Hepatocyte (in vitro differentiated cells): Measurements from ENCODE around the gene SPAG6. TPM values are rescaled to one million over a fixed set of nuclear protein-coding genes. Genes with fewer than 3 reads are reported as not detected.
A peak's percentile ranks its signal among the peaks of the same experiment; 100 is the strongest.

Source experiments
- DNase-seq: peaks from one replicate; pipeline ENCODE4 v3.0.0-alpha.2; 2016; ENCODE audit warnings: low spot score
- H2AFZ ChIP-seq: fragments of 200-600 bp; sonication (generic); 2 replicates; pipeline ENCODE4 v1.6.0; 2016; ENCODE audit warnings: antibody characterized with exemption, mild to moderate bottlenecking
- H3K27ac ChIP-seq: fragments of 200-600 bp; sonication (generic); 2 replicates; pipeline ENCODE4 v1.5.1; 2016; ENCODE audit warnings: mild to moderate bottlenecking
- H3K27me3 ChIP-seq: fragments of 200-600 bp; sonication (generic); 2 replicates; pipeline ENCODE4 v1.6.1; 2016
- H3K36me3 ChIP-seq: fragments of 200-600 bp; sonication (generic); replicated peaks from 2 replicates; pipeline ENCODE4 v1.5.1; 2016; ENCODE audit warnings: low read depth; ENCODE audit not compliant: insufficient read depth
- H3K4me1 ChIP-seq: fragments of 200-600 bp; sonication (generic); 2 replicates; pipeline ENCODE4 v1.5.1; 2016; ENCODE audit warnings: mild to moderate bottlenecking, moderate library complexity; ENCODE audit not compliant: insufficient read depth
- H3K4me2 ChIP-seq: fragments of 200-600 bp; sonication (generic); 2 replicates; pipeline ENCODE4 v1.6.0; 2016
- H3K4me3 ChIP-seq: fragments of 200-600 bp; sonication (generic); 2 replicates; pipeline ENCODE4 v1.5.1; 2016; ENCODE audit warnings: mild to moderate bottlenecking
- H3K79me2 ChIP-seq: fragments of 200-600 bp; sonication (generic); 2 replicates; pipeline ENCODE4 v1.6.0; 2017; ENCODE audit warnings: mild to moderate bottlenecking
- H3K9me2 ChIP-seq: fragments of 200-600 bp; sonication (generic); replicated peaks from 2 replicates; pipeline ENCODE4 v1.6.0; 2017; ENCODE audit warnings: mild to moderate bottlenecking; ENCODE audit not compliant: insufficient read depth
- H3K9me3 ChIP-seq: fragments of 200-600 bp; sonication (generic); 2 replicates; pipeline ENCODE4 v1.5.1; 2016; ENCODE audit warnings: low read depth, mild to moderate bottlenecking
- H4K20me1 ChIP-seq: fragments of 200-600 bp; sonication (generic); 2 replicates; pipeline ENCODE4 v1.6.0; 2016; ENCODE audit warnings: mild to moderate bottlenecking; ENCODE audit not compliant: insufficient read depth, poor library complexity, severe bottlenecking
- CTCF ChIP-seq: fragments of 200-600 bp; sonication (generic); IDR thresholded peaks from 2 replicates; pipeline ENCODE4 v1.5.1; 2016; ENCODE audit warnings: antibody characterized with exemption, mild to moderate bottlenecking; ENCODE audit not compliant: poor library complexity
- EZH2 ChIP-seq: fragments of 200-600 bp; sonication (generic); IDR thresholded peaks from 2 replicates; pipeline ENCODE4 v1.6.1; 2016; ENCODE audit warnings: antibody characterized with exemption, mild to moderate bottlenecking, borderline replicate concordance
- EZH2phosphoT487 ChIP-seq: fragments of 200-600 bp; sonication (generic); IDR thresholded peaks from one replicate; pipeline ENCODE4 v1.6.1; 2018; ENCODE audit warnings: antibody characterized with exemption, mild to moderate bottlenecking, low read depth, moderate library complexity; ENCODE audit not compliant: unreplicated experiment, severe bottlenecking
- WGBS: methylation state at CpG from one replicate; pipeline ENCODE4 v1.1.6; 2016; ENCODE audit warnings: low lambda C conversion rate; ENCODE audit errors: missing lambda C conversion rate; 5-methylcytosine and 5-hydroxymethylcytosine counted together
- polyA plus RNA-seq: library from polyadenylated mRNA; unstranded; fragments of >200 nt; fragmentation: Nextera tagmentation; extraction: Ambion mirVana; gene quantifications from 2 replicates; pipeline ENCODE4 v1.2.1, GENCODE V29; 2016
- total RNA-seq: library from RNA; depleted of rRNA; stranded (reverse); fragments of >200 nt; gene quantifications from 2 replicates; pipeline ENCODE4 v1.2.3, GENCODE V29; 2014

Gene SPAG6
- total and polyA plus RNA-seq, 2 experiments from 2014 or later = 0.17 TPM; not detected in 1

DNA sequence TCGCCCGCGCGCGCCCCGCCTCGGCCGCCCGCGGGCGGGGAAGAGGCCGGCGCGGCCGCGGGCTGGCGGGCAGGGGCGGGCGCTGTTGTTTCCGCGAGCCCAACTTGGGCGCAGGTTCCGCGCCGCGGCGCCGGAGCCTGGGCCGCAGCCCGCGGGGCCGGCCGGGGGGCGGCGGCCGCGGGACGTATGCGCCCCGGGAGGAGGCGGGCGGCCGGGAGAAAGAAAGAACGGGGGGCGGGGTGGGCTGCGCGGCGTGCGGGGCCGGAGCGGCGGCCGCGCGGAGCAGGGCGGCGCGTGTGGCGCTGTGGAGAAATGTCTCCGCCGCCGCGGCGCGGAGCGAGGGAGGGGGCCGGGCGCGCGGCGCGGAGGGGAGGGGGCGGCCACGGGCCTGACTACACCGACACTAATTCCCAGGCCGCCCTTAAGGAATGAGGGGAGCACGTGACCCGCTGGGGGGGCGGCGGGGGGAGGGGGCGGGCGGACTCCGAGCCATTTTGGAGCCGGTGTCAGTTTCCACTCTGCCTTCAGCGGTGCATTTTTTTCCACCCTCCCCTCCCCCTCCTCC is 24.6 kb upstream of the SPAG6 start, which contains the start of gene BMI1:
BMI1 (plus strand) TSS at position 509 of the 565 bp plus-strand sequence. CDS start 5,351 bp downstream, outside the sequence.
- Histone ChIP-seq H3K79me2 (peaks cover 54% of the 10 kb centered on the region), H3K9me3 (no peaks in the 10 kb centered on the region), H3K4me2 (peak within 1 kb of the TSS; percentile 95), H3K4me3 (peak within 1 kb of the TSS; percentile 76), H3K27ac (peak within 1 kb of the TSS; percentile 93), H4K20me1 (peaks cover 40% of the 10 kb centered on the region), H3K36me3 (no peaks in the 10 kb centered on the region), H3K27me3 (peaks cover 39% of the 10 kb centered on the region), H3K9me2 (no peaks in the 10 kb centered on the region), H2AFZ (peak within 1 kb of the TSS; percentile 87), H3K4me1 (peaks cover 27% of the 10 kb centered on the region)
- TF ChIP-seq EZH2 = no peak
- no peak for TF ChIP-seq CTCF
- TF ChIP-seq EZH2phosphoT487 = no peak
- 0% methylated on average over 8 of the region's 85 CpGs for WGBS
- DNase-seq = peak; percentile 90

DNA sequence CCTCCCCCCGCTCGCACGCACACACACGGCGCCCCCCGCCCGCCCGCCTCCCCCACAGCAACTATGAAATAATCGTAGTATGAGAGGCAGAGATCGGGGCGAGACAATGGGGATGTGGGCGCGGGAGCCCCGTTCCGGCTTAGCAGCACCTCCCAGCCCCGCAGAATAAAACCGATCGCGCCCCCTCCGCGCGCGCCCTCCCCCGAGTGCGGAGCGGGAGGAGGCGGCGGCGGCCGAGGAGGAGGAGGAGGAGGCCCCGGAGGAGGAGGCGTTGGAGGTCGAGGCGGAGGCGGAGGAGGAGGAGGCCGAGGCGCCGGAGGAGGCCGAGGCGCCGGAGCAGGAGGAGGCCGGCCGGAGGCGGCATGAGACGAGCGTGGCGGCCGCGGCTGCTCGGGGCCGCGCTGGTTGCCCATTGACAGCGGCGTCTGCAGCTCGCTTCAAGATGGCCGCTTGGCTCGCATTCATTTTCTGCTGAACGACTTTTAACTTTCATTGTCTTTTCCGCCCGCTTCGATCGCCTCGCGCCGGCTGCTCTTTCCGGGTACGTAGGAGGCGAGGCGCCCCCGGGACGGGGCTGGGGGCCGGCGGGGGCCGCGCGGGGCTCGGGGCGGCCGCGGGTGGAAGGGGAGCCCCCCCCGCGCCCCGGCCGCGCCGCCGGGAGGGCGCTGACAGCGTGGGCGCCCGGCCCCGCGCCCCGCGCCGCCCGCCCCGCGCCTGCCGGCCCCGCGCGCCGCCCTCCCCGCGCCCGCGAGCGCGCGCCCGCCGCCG is 24.0 kb upstream of the SPAG6 start:
- Histone ChIP-seq H2AFZ (peak overlapping the region; percentile 87), H3K79me2 (peaks cover 54% of the 10 kb centered on the region), H3K9me3 (no peaks in the 10 kb centered on the region), H4K20me1 (peaks cover 46% of the 10 kb centered on the region), H3K4me2 (peak overlapping the region; percentile 75), H3K36me3 (no peaks in the 10 kb centered on the region), H3K4me3 (peak overlapping the region; percentile 76), H3K27me3 (peaks cover 39% of the 10 kb centered on the region), H3K9me2 (no peaks in the 10 kb centered on the region), H3K4me1 (peaks cover 32% of the 10 kb centered on the region), H3K27ac (peak overlapping the region; percentile 93)
- peak; percentile 84 for DNase-seq
- 0% methylated on average over 14 of the region's 114 CpGs for WGBS
- no peak for TF ChIP-seq CTCF
- TF ChIP-seq EZH2phosphoT487 = no peak
- no peak for TF ChIP-seq EZH2

DNA sequence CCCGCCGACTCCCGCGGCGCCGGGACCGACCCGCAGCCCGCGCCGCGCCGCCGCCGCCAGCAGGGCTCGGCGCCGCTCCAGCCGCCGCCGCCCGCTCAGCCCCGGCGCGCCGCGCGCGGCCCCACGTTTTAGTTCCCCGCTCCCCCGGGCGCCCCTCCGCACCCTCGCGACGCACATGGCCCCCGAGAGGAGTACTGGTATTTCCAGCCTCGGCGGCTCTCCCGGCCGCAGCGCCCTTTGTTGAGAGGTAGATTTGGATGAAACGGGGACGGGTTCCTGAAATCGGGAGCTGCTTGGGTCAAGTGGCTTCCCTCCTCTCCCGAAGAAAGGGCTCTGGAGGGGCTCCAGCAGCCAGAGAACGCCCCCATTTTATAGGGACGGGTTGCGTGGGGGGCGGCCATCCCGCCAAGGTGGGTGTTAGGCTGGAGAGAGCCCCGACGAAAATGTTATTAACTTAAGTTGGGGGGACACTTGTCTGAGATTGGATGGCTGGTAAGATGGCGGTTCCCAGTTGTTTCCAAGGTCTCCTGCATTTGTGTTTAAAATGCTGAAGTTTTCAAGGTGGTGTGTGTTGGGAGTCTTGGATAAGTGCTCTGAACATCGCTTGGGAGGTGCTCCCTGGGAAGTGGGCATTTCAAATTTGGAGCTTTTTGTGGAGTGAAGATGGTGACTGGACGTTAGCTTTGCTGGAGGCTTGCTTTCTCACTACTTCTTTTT is 23.2 kb upstream of the SPAG6 start:
- Histone ChIP-seq H3K4me2 (peak overlapping the region; percentile 95), H3K4me3 (peak overlapping the region; percentile 70), H3K79me2 (peaks cover 54% of the 10 kb centered on the region), H3K36me3 (no peaks in the 10 kb centered on the region), H3K27me3 (peaks cover 39% of the 10 kb centered on the region), H4K20me1 (peaks cover 48% of the 10 kb centered on the region), H3K9me3 (no peaks in the 10 kb centered on the region), H3K9me2 (no peaks in the 10 kb centered on the region), H2AFZ (peak overlapping the region; percentile 71), H3K27ac (no peak overlapping the region), H3K4me1 (peaks cover 32% of the 10 kb centered on the region)
- WGBS = 3% methylated on average over 19 of the region's 57 CpGs
- DNase-seq = peak; percentile 48
- peak; percentile 100 for TF ChIP-seq EZH2
- TF ChIP-seq EZH2phosphoT487 = peak; percentile 100
- TF ChIP-seq CTCF = no peak
